GM12892 (cell line): ENCODE measurements around the gene PPP6R3.

Source experiments
- POLR2A ChIP-seq: IDR thresholded peaks from 2 replicates; pipeline ENCODE4 v1.6.1; 2011; ENCODE audit warnings: low read depth, low read length, control low read depth
- TAF1 ChIP-seq: IDR thresholded peaks from 2 replicates; pipeline ENCODE4 v1.6.1; 2011; ENCODE audit warnings: low read depth, mild to moderate bottlenecking, control low read depth, low read length, borderline replicate concordance

DNA sequence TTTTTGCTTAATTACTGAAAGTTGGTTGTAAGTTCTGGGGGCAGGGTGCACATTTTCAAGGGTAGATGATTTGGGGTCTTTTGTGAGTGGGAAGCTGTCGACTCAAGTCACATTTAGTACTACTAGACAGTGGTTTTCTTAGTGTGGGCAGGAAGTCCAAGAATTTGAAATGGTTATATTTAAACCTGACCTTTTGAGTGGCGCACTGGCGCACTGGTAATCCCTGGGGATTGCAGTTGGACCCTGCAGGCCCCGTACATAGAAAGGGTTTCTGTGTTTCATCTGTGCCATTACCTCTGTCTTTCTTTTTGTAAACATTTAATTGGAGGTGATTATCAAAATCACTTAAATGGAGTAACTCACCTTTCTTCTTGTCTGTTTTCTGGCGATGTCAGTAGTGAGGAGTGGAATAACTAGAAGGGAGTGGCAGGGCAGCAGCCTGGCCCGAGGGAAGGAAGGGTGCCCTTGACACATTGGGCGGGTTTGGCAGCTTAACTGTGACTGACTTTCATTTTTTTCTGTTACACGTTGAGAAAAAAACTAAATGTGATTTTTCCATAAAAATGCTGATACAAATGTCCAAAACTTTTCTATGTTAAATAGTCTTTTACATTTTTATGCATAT, 122.0 kb downstream of the PPP6R3 start:
- TF ChIP-seq TAF1 (no peak), POLR2A (no peak)
